ENCODE measurements around the gene RHBDD1. TPM values are rescaled to one million over a fixed set of nuclear protein-coding genes. Genes with fewer than 3 reads are reported as not detected.

RHBDD1 gene
- total and polyA plus RNA-seq, 2 donors (not counting 3 experiments of a cell fraction or from before 2014, with no cell fraction given) = 6.8 to 19.4 TPM

GRCh38 chr2:226905718-226906117, 69.9 kb downstream of the RHBDD1 start:
- H3K36me3 ChIP-seq (ENCODE audit: control insufficient read depth in 2 of 2, extremely low read depth in 1 of 2, insufficient read depth in 2 of 2, low read length in 2 of 2) = no peaks in the 10 kb centered on the region
- dilution Hi-C loops (cut with MboI; ENCODE audit: extremely low pct_ligation_motif_present, low sequenced_read_pairs) = no loop called here
- no peaks in the 10 kb centered on the region for H3K79me2 ChIP-seq (ENCODE audit: control insufficient read depth, insufficient read depth, low read length)
- no peaks in the 10 kb centered on the region for H3K4me1 ChIP-seq (ENCODE audit: control insufficient read depth, extremely low read depth, insufficient read depth, low read length)
- no TSS peak for BruUV-seq (replicated peaks)
- H3K9ac ChIP-seq (replicated peaks; ENCODE audit: extremely low read depth, insufficient read depth, low read length) = no peak overlapping the region
- H3K9me1 ChIP-seq (replicated peaks; ENCODE audit: control insufficient read depth, extremely low read depth, insufficient read depth, low read length) = no peaks in the 10 kb centered on the region
- H3K27me3 ChIP-seq (ENCODE audit: control insufficient read depth in 2 of 2, insufficient read depth in 2 of 2, low read length in 2 of 2) = no peaks in the 10 kb centered on the region
- H3K4me3 ChIP-seq (replicated peaks in 1 of 3; ENCODE audit: insufficient read depth in 1 of 3, low read depth in 1 of 3, low read length in 3 of 3) = no peak overlapping the region
- no peaks in the 10 kb centered on the region for H4K20me1 ChIP-seq (replicated peaks; ENCODE audit: control insufficient read depth, extremely low read depth, insufficient read depth, low read length)
- no peak overlapping the region for H3K27ac ChIP-seq (ENCODE audit: insufficient read depth, low read depth, low read length)
- H3K4me2 ChIP-seq (ENCODE audit: insufficient read depth, low read length) = no peak overlapping the region
- H2AFZ ChIP-seq (ENCODE audit: low read depth, low read length) = no peak overlapping the region
- TF ChIP-seq FOS (IDR thresholded peaks at IDR 0.05; ENCODE audit: borderline replicate concordance, insufficient read depth, low read length) = no peak
- TF ChIP-seq POLR2AphosphoS5 (IDR thresholded peaks at IDR 0.05; ENCODE audit: insufficient read depth, low read depth, low read length) = no peak
- no peak for TF ChIP-seq MAX (IDR thresholded peaks at IDR 0.05; ENCODE audit: insufficient read depth, insufficient read length)
- TF ChIP-seq JUN (IDR thresholded peaks at IDR 0.05; ENCODE audit: borderline replicate concordance, insufficient read depth, insufficient read length, low read depth) = no peak
- no peak for TF ChIP-seq MYC (IDR thresholded peaks at IDR 0.05; ENCODE audit: low read depth, low read length)
- TF ChIP-seq CTCF (IDR thresholded peaks at IDR 0.05; ENCODE audit: extremely low read depth in 1 of 2, insufficient read depth in 1 of 2, low read depth in 1 of 2, low read length in 2 of 2) = no peak
- no peak for TF ChIP-seq POLR2A (IDR thresholded peaks at IDR 0.05; ENCODE audit: low read depth, low read length)
- TF ChIP-seq EZH2 (IDR thresholded peaks at IDR 0.05; ENCODE audit: borderline replicate concordance, low read depth, low read length, severe bottlenecking) = no peak
- TF ChIP-seq GATA2 (IDR thresholded peaks at IDR 0.05; ENCODE audit: insufficient read depth, insufficient read length, low read depth, low read length) = no peak
- FAIRE-seq (no peak), DNase-seq (ENCODE audit: low read depth, low spot score) (no peak)
- POLR2A ChIA-PET = no interaction called here
- intact Hi-C loops (cut with micrococcal nuclease) = no loop called here
- no peaks in the 10 kb centered on the region for H3K9me3 ChIP-seq (replicated peaks; ENCODE audit: control insufficient read depth, insufficient read depth, low read length)
- CTCF ChIA-PET = no interaction called here
